ENCODE data around the gene NPTXR.

The NPTXR gene

GRCh38 chr22:38793317-38793716, 50.5 kb downstream of the NPTXR start:
- DNase-seq, result no peak

- DNase-seq, result no peak
These were observed 51.0 kb downstream of the NPTXR start for GRCh38 chr22:38792833-38793232.

- DNase-seq, result no peak
These were observed 54.2 kb downstream of the NPTXR start for GRCh38 chr22:38789606-38790005.

- DNase-seq, result no peak
These were observed 55.0 kb downstream of the NPTXR start for GRCh38 chr22:38788846-38789245.

- peak; percentile 35 for DNase-seq
These were observed 55.6 kb downstream of the NPTXR start for GRCh38 chr22:38788021-38788816.

GRCh38 chr22:38786631-38787030, 57.2 kb downstream of the NPTXR start:
- DNase-seq, result no peak

- DNase-seq, result no peak
These were observed 59.0 kb downstream of the NPTXR start for GRCh38 chr22:38784856-38785255.

- DNase-seq, result no peak
These were observed 59.8 kb downstream of the NPTXR start for GRCh38 chr22:38784035-38784434.

- DNase-seq, result no peak
These were observed 60.7 kb downstream of the NPTXR start for GRCh38 chr22:38783095-38783615.

GRCh38 chr22:38782402-38783094, 61.3 kb downstream of the NPTXR start:
- DNase-seq, result peak; percentile 31

- DNase-seq, result no peak
These were observed 62.8 kb downstream of the NPTXR start for GRCh38 chr22:38781033-38781432.

- no peak for DNase-seq
These were observed 66.6 kb downstream of the NPTXR start for GRCh38 chr22:38777087-38777671.

GRCh38 chr22:38776086-38776485, 67.7 kb downstream of the NPTXR start:
- DNase-seq, result no peak

GRCh38 chr22:38775656-38776055, 68.2 kb downstream of the NPTXR start:
- no peak for DNase-seq

GRCh38 chr22:38774496-38775166, 69.2 kb downstream of the NPTXR start:
- no peak for DNase-seq

- no peak for DNase-seq
These were observed 70.4 kb downstream of the NPTXR start for GRCh38 chr22:38773363-38773946.

GRCh38 chr22:38772623-38772873, 71.3 kb downstream of the NPTXR start:
- DNase-seq, result no peak

- DNase-seq, result no peak
These were observed 73.4 kb downstream of the NPTXR start for GRCh38 chr22:38770257-38770949.
